GM23338 (cell line): Measurements from ENCODE around the gene CCDC191. TPM values are rescaled to one million over a fixed set of nuclear protein-coding genes. Genes with fewer than 3 reads are reported as not detected.

Source experiments
- ATAC-seq: fragments of 200-7000 bp; cut with Tn5 transposase; 3 replicates; pipeline ENCODE4 v1.9.1; 2020
- DNase-seq: peaks from one replicate; pipeline ENCODE4 v3.0.0-alpha.2; 2015; ENCODE audit warnings: low spot score
- H2AFZ ChIP-seq: fragments of 200-600 bp; sonication (generic); 2 replicates; pipeline ENCODE4 v1.8.0; 2016; ENCODE audit warnings: antibody characterized with exemption, mild to moderate bottlenecking, moderate library complexity
- H3F3A ChIP-seq: fragments of 200-600 bp; sonication (generic); replicated peaks from 2 replicates; pipeline ENCODE4 v1.8.0; 2017; ENCODE audit warnings: antibody characterized with exemption, mixed run types, low read depth
- H3K27ac ChIP-seq: fragments of 200-600 bp; sonication (generic); 2 replicates; pipeline ENCODE4 v1.6.1; 2016; ENCODE audit warnings: low read depth
- H3K27me3 ChIP-seq: fragments of 200-600 bp; sonication (generic); 2 replicates; pipeline ENCODE4 v1.8.0; 2016; ENCODE audit warnings: mild to moderate bottlenecking, mixed run types, moderate library complexity; ENCODE audit not compliant: insufficient read depth
- H3K36me3 ChIP-seq: fragments of 200-600 bp; sonication (generic); 2 replicates; pipeline ENCODE4 v1.8.0; 2016; ENCODE audit warnings: mild to moderate bottlenecking; ENCODE audit not compliant: insufficient read depth
- H3K4me1 ChIP-seq: fragments of 200-600 bp; sonication (generic); 2 replicates; pipeline ENCODE4 v1.8.0; 2016; ENCODE audit warnings: mild to moderate bottlenecking, moderate library complexity; ENCODE audit not compliant: insufficient read depth
- H3K4me2 ChIP-seq: fragments of 200-600 bp; sonication (generic); 2 replicates; pipeline ENCODE4 v1.7.1; 2017; ENCODE audit warnings: mixed run types
- H3K4me3 ChIP-seq: fragments of 200-600 bp; sonication (generic); 2 replicates; pipeline ENCODE4 v1.6.1; 2016; ENCODE audit warnings: mixed run types
- H3K79me2 ChIP-seq: fragments of 200-600 bp; sonication (generic); replicated peaks from 2 replicates; pipeline ENCODE4 v1.8.0; 2017; ENCODE audit warnings: mild to moderate bottlenecking; ENCODE audit not compliant: insufficient read depth
- H3K9me2 ChIP-seq: fragments of 200-600 bp; sonication (generic); 2 replicates; pipeline ENCODE4 v1.8.0; 2017; ENCODE audit not compliant: insufficient read depth
- H4K20me1 ChIP-seq: fragments of 200-600 bp; sonication (generic); replicated peaks from 2 replicates; pipeline ENCODE4 v1.8.0; 2017; ENCODE audit warnings: mild to moderate bottlenecking; ENCODE audit not compliant: insufficient read depth
- H3K27ac Mint-ChIP-seq: 2 replicates; pipeline ENCODE4 v1.8.0; 2020; ENCODE audit warnings: inconsistent platforms, mild to moderate bottlenecking, moderate library complexity, mixed read lengths
- H3K27me3 Mint-ChIP-seq: 3 replicates; pipeline ENCODE4 v1.8.0; 2022; ENCODE audit warnings: low read depth, mild to moderate bottlenecking, moderate library complexity, mixed read lengths, inconsistent platforms; ENCODE audit not compliant: insufficient read depth, poor library complexity
- H3K36me3 Mint-ChIP-seq: 3 replicates; pipeline ENCODE4 v1.8.0; 2021; ENCODE audit warnings: low read depth, mild to moderate bottlenecking, inconsistent platforms, moderate library complexity, mixed read lengths
- H3K4me1 Mint-ChIP-seq: 3 replicates; pipeline ENCODE4 v1.8.0; 2020; ENCODE audit warnings: mild to moderate bottlenecking, inconsistent platforms, mixed read lengths
- H3K4me3 Mint-ChIP-seq: 3 replicates; pipeline ENCODE4 v1.8.0; 2021; ENCODE audit warnings: moderate library complexity, mild to moderate bottlenecking, inconsistent platforms, mixed read lengths
- H3K9me3 Mint-ChIP-seq: 3 replicates; pipeline ENCODE4 v1.8.0; 2020; ENCODE audit warnings: moderate library complexity, mild to moderate bottlenecking, inconsistent platforms, mixed read lengths
- CREB1 ChIP-seq: fragments of 250-450 bp; sonication (Bioruptor Pico); IDR thresholded peaks from 2 replicates; pipeline ENCODE4 v1.5.0; 2020; ENCODE audit warnings: low read depth, mild to moderate bottlenecking, moderate library complexity
- EZH2 ChIP-seq: fragments of 200-600 bp; sonication (generic); IDR thresholded peaks from one replicate; pipeline ENCODE4 v1.8.0; 2017; ENCODE audit warnings: antibody characterized with exemption, mild to moderate bottlenecking, low read depth; ENCODE audit not compliant: unreplicated experiment
- JUNB ChIP-seq: IDR thresholded peaks from one replicate; pipeline ENCODE4 v1.6.1; 2016; ENCODE audit warnings: antibody characterized with exemption; ENCODE audit not compliant: unreplicated experiment
- NANOG ChIP-seq: IDR thresholded peaks from 2 replicates; pipeline ENCODE4 v1.6.1; 2016; ENCODE audit warnings: antibody characterized with exemption, borderline replicate concordance
- POLR2AphosphoS5 ChIP-seq: IDR thresholded peaks from 2 replicates; pipeline ENCODE4 v1.6.1; 2016; ENCODE audit warnings: antibody characterized with exemption, low read depth
- ZNF331 ChIP-seq: fragments of 250-450 bp; sonication (Bioruptor Pico); IDR thresholded peaks from 2 replicates; pipeline ENCODE4 v1.5.0; 2020; ENCODE audit warnings: low read depth, mild to moderate bottlenecking, moderate library complexity
- polyA plus RNA-seq: library from polyadenylated mRNA; unstranded; fragments of >200 nt; fragmentation: Nextera tagmentation; extraction: Ambion mirVana; gene quantifications from 2 replicates; pipeline ENCODE4 v1.2.1, GENCODE V29; 2016
- total RNA-seq: library from RNA; depleted of rRNA; stranded (reverse); fragments of >200 nt; shearing (Covaris generic); gene quantifications from 2 replicates; pipeline ENCODE4 v1.2.3, GENCODE V29; 2014
- TF ChIP-seq, protein P1 (sequence below): IDR thresholded peaks from 2 replicates; pipeline ENCODE4 v1.6.1; 2016; ENCODE audit warnings: antibody characterized with exemption
- TF ChIP-seq, protein P2 (sequence below): fragments of 250-450 bp; sonication (Bioruptor Pico); IDR thresholded peaks from 2 replicates; pipeline ENCODE4 v1.5.0; 2020; ENCODE audit warnings: mild to moderate bottlenecking, moderate library complexity

The CCDC191 gene
- total and polyA plus RNA-seq, 2 experiments from 2014 or later: 2.0 to 2.9 TPM

DNA sequence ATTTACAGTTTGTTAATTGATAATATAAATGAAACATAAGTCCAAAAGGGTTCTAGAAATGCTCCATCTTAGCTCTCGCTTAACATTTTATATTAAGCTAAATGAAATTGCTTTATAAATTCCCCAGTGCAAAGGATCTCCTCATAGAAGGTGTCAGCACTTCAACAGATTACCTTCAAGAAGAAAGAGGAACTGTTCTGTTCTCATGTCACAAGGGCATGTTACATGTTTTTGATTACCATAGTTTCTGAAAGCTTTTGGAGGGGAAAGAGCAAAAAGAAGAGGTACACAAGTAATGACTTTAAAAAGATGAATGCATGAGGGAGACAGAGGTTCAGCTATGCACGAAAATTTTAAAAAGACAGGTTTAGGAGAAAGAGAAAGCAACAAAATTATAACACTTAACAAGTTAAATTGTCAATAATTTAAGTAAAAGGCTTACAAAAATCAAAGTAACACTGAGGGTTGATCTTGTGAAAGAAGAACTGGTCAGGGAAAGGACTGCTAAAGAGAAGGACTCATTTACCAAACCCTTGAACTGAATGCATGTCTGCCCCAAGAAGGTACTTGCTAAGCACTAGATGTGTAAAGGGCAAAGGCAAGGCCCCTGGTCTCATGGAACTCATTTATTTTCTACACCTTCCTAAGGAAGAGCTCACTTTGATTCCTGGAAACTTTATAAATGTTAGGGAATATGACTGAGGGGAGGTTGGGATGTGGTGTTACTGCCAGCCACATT, 45.1 kb downstream of the CCDC191 start:
- Histone ChIP-seq H3K27me3 (no peaks in the 10 kb centered on the region), H3K4me3 (no peak overlapping the region)
- no peaks in the 10 kb centered on the region; the same call in 2 of the 3 replicates for H3K4me1 Mint-ChIP-seq

More for the DNA sequence above, 45.1 kb downstream of the CCDC191 start:
- Histone ChIP-seq H3K4me1 (no peaks in the 10 kb centered on the region), H3K79me2 (no peaks in the 10 kb centered on the region), H3K36me3 (no peaks in the 10 kb centered on the region), H2AFZ (no peak overlapping the region; the same call in 1 of the 2 replicates), H4K20me1 (no peaks in the 10 kb centered on the region), H3K27ac (no peak overlapping the region), H3K4me2 (no peak overlapping the region), H3K9me2 (no peaks in the 10 kb centered on the region), H3F3A (no peaks in the 10 kb centered on the region)
- TF ChIP-seq NANOG (no peak), CREB1 (no peak), ZNF331 (CRISPR knock-in tag) (no peak), JUNB (no peak), EZH2 (no peak), POLR2AphosphoS5 (no peak)
- TF ChIP-seq, protein P1, sequence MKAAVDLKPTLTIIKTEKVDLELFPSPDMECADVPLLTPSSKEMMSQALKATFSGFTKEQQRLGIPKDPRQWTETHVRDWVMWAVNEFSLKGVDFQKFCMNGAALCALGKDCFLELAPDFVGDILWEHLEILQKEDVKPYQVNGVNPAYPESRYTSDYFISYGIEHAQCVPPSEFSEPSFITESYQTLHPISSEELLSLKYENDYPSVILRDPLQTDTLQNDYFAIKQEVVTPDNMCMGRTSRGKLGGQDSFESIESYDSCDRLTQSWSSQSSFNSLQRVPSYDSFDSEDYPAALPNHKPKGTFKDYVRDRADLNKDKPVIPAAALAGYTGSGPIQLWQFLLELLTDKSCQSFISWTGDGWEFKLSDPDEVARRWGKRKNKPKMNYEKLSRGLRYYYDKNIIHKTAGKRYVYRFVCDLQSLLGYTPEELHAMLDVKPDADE: no peak
- TF ChIP-seq, protein P2, sequence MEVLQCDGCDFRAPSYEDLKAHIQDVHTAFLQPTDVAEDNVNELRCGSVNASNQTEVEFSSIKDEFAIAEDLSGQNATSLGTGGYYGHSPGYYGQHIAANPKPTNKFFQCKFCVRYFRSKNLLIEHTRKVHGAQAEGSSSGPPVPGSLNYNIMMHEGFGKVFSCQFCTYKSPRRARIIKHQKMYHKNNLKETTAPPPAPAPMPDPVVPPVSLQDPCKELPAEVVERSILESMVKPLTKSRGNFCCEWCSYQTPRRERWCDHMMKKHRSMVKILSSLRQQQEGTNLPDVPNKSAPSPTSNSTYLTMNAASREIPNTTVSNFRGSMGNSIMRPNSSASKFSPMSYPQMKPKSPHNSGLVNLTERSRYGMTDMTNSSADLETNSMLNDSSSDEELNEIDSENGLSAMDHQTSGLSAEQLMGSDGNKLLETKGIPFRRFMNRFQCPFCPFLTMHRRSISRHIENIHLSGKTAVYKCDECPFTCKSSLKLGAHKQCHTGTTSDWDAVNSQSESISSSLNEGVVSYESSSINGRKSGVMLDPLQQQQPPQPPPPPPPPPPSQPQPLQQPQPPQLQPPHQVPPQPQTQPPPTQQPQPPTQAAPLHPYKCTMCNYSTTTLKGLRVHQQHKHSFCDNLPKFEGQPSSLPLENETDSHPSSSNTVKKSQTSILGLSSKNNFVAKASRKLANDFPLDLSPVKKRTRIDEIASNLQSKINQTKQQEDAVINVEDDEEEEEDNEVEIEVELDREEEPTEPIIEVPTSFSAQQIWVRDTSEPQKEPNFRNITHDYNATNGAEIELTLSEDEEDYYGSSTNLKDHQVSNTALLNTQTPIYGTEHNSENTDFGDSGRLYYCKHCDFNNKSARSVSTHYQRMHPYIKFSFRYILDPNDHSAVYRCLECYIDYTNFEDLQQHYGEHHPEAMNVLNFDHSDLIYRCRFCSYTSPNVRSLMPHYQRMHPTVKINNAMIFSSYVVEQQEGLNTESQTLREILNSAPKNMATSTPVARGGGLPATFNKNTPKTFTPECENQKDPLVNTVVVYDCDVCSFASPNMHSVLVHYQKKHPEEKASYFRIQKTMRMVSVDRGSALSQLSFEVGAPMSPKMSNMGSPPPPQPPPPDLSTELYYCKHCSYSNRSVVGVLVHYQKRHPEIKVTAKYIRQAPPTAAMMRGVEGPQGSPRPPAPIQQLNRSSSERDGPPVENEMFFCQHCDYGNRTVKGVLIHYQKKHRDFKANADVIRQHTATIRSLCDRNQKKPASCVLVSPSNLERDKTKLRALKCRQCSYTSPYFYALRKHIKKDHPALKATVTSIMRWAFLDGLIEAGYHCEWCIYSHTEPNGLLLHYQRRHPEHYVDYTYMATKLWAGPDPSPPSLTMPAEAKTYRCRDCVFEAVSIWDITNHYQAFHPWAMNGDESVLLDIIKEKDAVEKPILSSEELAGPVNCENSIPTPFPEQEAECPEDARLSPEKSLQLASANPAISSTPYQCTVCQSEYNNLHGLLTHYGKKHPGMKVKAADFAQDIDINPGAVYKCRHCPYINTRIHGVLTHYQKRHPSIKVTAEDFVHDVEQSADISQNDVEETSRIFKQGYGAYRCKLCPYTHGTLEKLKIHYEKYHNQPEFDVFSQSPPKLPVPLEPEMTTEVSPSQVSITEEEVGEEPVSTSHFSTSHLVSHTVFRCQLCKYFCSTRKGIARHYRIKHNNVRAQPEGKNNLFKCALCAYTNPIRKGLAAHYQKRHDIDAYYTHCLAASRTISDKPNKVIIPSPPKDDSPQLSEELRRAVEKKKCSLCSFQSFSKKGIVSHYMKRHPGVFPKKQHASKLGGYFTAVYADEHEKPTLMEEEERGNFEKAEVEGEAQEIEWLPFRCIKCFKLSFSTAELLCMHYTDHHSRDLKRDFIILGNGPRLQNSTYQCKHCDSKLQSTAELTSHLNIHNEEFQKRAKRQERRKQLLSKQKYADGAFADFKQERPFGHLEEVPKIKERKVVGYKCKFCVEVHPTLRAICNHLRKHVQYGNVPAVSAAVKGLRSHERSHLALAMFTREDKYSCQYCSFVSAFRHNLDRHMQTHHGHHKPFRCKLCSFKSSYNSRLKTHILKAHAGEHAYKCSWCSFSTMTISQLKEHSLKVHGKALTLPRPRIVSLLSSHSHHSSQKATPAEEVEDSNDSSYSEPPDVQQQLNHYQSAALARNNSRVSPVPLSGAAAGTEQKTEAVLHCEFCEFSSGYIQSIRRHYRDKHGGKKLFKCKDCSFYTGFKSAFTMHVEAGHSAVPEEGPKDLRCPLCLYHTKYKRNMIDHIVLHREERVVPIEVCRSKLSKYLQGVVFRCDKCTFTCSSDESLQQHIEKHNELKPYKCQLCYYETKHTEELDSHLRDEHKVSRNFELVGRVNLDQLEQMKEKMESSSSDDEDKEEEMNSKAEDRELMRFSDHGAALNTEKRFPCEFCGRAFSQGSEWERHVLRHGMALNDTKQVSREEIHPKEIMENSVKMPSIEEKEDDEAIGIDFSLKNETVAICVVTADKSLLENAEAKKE (CRISPR knock-in tag): no peak
- Mint-ChIP-seq H3K4me3 (no peak overlapping the region), H3K36me3 (no peaks in the 10 kb centered on the region), H3K27me3 (no peaks in the 10 kb centered on the region), H3K9me3 (no peaks in the 10 kb centered on the region), H3K27ac (no peak overlapping the region)
- no peak for ATAC-seq
- DNase-seq: no peak
